HG02763 (cell line): ENCODE data around the gene SPDYE6.
"Not testable (repeated sequence)": the region's sequence is repeated elsewhere in the genome, so short reads cannot be mapped to it uniquely, and the experiment has no call there.

Experiments used
- ATAC-seq: cut with Tn5 transposase; IDR thresholded peaks from one replicate; pipeline ENCODE4 v1.9.1; 2021; ENCODE audit warnings: mild to moderate bottlenecking, moderate library complexity; ENCODE audit not compliant: unreplicated experiment

The SPDYE6 gene

GRCh38 chr7:102364394-102364886, 8.2 kb upstream of the SPDYE6 start:
- not testable (repeated sequence) for ATAC-seq

DNA sequence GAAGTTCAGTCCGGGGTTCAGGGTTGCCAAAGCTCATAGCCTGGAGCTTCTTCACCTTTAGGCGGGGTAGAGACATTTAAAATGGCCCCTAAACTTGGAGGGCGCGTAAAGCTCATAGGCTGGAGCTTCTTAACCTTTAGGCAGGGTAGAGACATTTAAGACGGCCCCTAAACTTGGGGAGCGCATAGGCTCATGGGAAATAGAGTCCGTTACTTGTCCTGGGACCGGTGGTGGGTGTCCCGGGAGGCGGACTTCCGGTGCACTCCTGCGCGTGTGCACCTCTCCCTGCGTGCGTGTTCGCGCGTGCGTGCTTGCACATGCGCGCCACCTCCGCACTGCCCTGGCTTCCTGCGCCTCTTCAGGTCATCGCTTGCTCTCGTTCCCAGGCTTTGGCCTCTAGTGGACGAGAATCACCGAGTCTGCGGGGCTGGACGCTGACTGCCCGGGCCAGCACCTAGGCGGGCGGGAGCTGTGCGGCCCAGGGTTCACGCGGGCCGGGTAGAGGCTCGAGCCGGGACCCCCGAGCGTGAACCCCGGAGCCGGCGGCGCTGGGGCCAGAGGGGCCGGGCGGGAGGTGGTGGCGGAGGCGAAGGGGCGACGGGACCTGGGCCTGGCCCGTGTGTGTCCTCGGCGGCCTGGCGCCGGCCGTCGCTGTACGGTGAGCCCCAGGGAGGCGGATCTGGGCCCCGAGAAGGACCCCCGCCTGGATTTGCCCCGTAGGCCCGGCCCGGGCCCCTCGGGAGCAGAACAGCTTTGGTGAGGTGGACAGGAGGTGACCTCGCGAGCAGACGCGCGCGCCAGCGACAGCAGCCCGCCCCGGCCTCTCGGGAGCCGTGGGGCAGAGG, 7.5 kb upstream of the SPDYE6 start:
- peak; percentile 99 for ATAC-seq

DNA sequence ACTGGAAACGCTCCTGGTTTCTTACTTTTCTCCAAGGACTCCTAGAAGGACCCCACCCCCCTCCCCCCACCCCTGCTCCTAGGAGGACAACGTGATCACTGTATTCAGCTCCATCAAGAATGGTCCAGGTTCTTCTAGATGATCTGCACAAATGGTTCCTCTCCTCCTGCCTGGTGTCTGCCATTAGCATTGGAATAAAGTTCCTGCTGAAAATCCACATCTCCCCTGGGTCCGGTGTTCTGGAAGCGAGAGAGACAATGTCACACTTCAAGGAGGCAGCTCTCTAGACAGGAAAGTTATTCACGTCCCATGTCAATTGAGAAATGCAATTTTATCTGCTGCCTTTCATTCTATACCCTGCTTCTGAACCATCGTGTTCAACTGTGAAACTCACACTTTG, 9.3 kb downstream of the SPDYE6 start:
- not testable (repeated sequence) for ATAC-seq

- not testable (repeated sequence) for ATAC-seq
These were observed 15.5 kb downstream of the SPDYE6 start for GRCh38 chr7:102340599-102341368.

DNA sequence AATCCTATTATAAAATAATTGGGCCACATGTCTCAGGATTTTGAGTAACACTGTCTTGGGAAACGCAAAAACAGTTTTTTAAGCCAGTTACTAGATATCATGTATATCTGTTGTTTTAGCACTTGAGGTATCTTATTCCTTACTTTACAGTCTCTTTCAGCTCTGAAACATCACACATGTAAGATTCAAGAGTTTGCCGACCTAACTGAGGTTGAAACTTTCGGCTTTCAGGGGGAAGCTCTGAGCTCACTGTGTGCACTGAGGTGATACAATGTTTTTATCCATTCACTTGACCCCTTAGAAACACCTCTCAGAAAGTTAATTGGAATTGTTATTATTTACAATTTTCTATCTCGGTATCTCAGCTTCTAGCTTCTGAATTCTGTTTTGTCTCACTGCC, 18.8 kb downstream of the SPDYE6 start:
- ATAC-seq, result not testable (repeated sequence)

DNA sequence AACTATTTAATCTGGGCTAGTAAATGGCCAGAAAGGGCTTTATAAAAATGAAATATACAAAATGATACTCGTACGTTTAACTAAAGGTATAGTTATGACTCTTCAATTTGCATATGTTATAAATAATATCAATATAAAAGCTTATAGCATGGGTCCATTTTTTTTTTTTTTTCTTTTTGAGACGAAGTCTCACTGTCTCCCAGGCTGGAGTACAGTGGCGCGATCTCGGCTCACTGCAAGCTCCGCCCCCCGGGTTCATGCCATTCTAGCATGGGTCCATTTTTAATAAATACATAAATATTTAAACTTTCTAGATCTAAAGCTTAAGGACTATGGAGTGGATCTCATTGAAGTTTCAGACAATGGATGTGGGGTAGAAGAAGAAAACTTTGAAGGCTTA, 19.2 kb downstream of the SPDYE6 start:
- not testable (repeated sequence) for ATAC-seq

- not testable (repeated sequence) for ATAC-seq
These were observed 20.7 kb downstream of the SPDYE6 start for GRCh38 chr7:102335574-102335973.

GRCh38 chr7:102330666-102331460, 25.4 kb downstream of the SPDYE6 start:
- ATAC-seq, result not testable (repeated sequence)

- ATAC-seq, result not testable (repeated sequence)
These were observed 26.9 kb downstream of the SPDYE6 start for GRCh38 chr7:102329366-102329765.

GRCh38 chr7:102328863-102329262, 27.4 kb downstream of the SPDYE6 start:
- ATAC-seq, result not testable (repeated sequence)

DNA sequence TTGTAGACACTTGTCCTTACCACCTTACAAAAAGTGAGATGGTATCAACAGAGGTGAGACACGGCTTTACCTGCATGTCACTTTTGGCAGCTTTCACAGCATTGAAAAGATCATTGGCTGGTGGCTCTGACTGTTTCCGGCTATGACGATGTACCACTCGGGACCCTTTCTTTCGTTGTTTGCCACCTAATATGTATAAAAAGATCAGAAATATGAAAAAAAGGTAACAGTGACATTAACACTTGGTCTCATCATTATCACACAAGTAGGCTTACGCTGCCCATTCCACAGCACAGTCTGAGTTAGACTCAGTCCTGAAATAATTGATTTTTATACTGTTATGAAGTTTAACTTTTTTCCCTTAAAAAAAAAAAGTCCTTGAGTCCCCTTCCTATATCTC, 29.1 kb downstream of the SPDYE6 start:
- not testable (repeated sequence) for ATAC-seq

- no peak for ATAC-seq
These were observed 29.9 kb downstream of the SPDYE6 start for GRCh38 chr7:102326157-102326889.

DNA sequence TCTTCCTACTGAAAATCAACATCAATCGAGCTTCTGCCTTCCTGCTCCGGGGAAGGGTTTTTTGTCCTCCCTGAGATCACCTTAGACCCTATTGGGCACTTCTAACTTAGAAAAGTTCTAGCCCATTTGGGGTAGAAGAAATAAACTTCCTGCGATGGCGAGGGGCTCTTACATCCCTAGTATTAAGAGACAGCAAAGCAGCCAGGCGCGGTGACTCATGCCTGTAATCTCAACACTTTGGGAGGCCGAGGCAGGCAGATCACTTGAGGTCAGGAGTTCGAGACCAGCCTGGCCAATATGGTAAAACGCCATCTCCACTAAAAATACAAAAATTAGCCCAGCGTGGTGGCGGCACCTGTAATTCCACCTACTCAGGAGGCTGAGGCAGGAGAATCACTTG, 31.1 kb downstream of the SPDYE6 start:
- ATAC-seq, result not testable (repeated sequence)

DNA sequence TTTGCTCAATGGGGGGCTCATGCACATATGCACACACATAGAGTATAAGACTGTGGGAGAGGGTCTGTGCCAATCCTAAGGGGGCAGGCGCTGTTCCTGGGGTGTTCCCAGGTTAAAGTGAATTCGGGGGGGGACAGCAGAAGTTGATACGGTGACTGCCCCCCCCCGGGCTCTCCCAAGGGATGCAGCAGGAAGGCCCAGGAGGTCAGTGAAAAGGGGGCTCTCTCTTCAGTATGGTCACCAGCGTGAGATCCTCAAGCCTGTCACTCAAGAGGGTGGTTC, 32.4 kb downstream of the SPDYE6 start:
- no peak for ATAC-seq

- ATAC-seq, result no peak
These were observed 34.0 kb downstream of the SPDYE6 start for GRCh38 chr7:102322202-102322715.

DNA sequence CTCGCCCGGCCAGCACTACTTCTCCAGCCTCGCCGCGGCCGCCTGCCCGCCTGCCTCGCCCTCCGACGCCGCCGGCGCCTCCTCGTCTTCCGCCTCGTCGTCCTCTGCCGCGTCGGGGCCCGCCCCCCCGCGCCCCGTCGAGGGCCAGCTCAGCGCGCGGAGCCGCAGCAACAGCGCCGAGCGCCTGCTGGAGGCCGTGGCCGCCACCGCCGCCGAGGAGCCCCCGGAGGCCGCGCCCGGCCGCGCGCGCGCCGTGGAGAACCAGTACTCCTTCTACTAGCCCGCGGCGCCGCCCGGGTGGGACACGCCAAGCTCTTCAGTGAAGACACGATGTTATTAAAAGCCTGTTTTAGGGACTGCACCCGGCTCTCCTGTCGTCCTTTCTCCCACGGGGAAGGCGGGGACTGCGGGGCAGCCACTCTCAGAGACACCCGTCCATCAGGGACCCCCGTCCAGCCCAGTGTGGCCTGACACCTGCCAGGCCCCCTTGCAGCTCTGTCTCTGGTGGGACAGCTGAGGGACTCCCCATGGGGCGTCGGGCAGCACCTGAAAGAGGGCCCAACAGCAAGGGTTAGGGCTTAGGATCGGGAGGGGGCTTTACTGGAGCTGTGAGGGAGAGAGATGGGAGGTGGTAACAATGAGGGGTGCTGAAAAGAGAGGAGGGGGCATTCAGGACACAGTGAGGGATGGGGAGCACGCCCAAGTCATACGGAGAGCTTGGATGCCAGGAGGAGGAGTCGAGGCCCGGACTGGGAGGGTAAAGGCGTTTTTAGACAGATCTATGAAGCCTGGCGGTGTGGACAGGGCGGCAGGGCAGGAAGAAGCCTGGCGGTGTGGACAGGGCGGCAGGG, 34.7 kb downstream of the SPDYE6 start:
- no peak for ATAC-seq

DNA sequence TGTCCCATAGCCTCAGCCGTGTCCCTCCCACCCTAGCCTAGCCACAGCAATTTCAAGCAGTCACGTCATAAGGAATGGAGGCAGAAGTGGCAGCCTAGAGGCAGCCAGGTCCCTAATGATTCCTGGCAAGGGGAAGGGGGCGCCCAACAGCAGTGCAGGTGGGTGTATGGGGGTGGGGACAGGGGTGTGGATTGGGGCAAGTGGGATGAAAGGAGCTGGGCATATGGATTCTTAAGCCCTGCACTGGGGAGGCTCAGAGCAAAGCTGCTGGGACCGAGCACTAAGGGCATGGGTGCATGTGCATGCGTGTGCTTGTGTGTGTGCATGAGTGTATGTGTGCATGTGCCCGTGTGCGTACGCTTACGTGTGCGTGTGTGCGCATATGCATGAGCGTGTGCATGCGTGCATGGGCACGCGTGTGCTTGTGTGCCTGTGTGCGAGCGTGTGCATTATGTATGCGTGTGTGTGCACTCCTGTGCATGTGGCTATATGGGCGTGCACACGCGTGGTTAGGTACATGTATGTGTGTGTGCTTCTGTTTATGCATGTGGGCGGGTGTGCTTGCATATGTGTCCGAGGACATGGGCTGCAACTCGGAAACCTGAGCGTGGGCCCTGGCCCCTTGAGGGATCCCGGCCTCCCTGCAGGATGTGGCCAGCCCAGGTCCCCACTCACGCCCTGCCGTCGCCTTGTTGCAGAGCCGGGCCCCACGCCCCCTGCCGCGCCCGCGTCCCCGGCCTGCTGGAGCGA, 35.5 kb downstream of the SPDYE6 start:
- no peak for ATAC-seq

DNA sequence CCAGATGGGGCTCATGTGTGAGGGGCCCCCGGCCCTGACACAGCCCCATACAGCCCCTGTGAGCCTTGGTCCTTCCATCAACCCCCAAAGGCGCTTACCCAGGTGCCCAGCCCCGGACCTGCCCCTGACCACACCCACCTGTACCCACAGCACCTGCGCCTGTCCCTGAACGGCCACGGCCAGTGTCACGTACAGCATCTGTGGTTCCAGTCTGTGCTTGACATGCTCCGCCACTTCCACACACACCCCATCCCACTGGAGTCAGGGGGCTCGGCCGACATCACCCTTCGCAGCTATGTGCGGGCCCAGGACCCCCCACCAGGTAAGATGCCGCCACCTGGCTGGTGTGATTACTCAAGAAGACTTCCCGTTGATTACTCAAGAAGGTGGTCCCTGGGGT, 36.1 kb downstream of the SPDYE6 start:
- no peak for ATAC-seq

DNA sequence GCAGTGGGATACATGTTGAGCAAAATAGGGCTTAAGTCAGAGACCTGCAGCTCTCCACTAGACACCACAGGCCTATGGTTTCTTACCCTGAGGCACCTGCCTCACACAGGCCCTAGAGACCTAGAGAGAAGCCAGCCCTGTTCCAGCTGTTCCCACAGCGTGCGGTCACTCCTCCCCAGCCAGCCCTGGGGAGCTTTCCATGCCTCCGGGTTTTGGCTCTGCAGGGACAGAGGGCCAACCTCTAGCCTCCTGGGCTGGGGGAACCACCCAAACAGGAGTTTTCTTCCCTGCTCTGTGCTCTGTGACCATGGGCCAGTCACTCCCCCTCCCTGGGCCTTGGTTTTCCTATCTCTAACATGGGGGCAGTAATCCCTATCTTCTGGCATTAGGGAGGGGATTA, 36.6 kb downstream of the SPDYE6 start:
- ATAC-seq, result no peak
